GM19467 (cell line): ENCODE measurements around the gene ATP5F1E.

Experiments used
- ATAC-seq: cut with Tn5 transposase; IDR thresholded peaks from one replicate; pipeline ENCODE4 v1.9.1; 2021; ENCODE audit warnings: mild to moderate bottlenecking, moderate library complexity; ENCODE audit not compliant: unreplicated experiment

ATP5F1E gene

DNA sequence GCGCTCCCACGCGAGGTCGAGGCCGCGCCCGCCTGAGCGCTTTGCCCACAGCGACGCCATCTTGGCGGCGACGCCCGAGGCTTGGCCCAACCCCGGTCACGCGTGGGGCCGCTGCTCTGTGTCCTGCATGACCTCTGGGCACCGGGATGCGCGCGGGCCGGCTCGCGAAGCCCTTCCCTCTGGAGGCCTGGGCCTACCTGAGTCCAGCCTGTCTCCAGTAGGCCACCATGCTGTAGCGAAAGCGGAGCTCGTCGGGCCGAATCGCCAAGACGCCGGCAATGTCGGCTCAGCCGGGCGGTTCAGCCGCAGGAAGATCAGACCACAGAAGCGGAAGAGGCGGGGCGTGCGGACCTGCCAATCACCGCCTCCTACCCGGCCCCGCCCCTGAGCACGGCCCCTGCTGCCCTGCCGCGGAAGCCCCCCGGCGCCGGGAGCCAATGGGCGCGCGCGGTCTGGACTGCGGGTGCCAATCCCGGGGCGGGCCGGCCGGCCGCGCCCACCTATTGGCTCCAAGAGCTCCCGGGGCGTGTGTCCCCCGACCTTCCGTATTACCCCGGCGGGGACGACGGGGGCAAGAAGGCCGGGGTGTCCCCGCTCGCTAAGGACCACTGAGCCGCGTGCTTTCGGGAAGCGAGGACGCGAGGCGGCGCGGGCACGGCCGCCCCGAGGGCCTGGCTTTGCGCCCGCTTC lies at the start of gene ATP5F1E:
Gene ATP5F1E, minus strand, starts transcription at position 313 of the 690 bp plus-strand sequence. Its CDS starts 84 bp downstream, at position 229.
- ATAC-seq = peak; percentile 94

GRCh38 chr20:59081036-59081435 lies 48.9 kb upstream of the ATP5F1E start:
- ATAC-seq = no peak

GRCh38 chr20:59078231-59078630 lies 46.1 kb upstream of the ATP5F1E start:
- no peak for ATAC-seq

DNA sequence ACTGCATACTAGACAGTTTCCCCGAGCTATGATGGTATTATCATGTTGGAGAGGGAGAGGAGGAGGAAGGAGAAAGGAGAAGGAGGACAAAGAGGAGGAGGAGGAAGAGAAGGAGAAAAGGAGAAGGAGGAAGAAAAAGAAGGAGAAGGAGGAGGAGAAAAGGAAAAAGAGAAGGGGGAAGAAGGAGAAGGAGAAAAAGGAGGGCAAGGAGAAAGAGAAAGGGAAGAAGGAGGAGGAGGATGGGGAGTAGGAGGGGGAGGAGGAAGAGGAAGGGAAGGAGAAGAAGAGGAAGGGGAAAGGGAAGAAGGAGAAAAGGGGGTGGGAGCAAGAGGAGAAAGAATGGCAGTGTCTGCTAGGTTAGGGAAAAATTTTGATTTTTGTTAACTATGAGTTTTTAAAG lies 45.6 kb upstream of the ATP5F1E start:
- no peak for ATAC-seq

DNA sequence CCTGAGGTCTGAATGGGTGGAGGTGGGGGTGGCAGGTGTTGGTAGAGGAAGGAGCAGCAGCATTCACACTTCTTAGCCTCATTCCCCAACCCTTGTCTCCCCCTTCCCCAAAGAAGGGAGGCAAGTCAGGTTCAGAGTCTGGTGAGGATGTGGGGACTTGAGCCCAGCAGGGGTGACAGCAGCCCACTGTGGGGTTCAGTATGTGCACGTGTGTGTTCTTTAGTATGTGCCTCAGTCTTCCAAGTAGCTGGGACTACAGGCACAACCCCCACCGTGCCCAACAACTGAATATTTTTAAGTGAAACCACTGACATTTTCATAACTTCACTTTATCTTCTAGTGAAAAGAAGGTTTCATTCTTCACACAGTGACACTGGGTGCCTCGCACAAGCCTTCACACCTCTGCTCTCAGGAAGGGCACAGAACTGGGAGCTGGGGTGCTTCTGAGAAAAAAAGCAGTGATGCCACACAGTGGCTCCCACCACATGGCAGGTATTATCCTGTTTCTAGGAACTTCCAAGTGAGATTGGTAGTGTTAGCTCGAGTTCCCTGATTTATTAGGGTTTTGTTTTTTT lies 43.9 kb upstream of the ATP5F1E start:
- no peak for ATAC-seq

- ATAC-seq = no peak
Observed at GRCh38 chr20:59074456-59074855, 42.3 kb upstream of the ATP5F1E start.

GRCh38 chr20:59073582-59073981 lies 41.4 kb upstream of the ATP5F1E start:
- no peak for ATAC-seq

DNA sequence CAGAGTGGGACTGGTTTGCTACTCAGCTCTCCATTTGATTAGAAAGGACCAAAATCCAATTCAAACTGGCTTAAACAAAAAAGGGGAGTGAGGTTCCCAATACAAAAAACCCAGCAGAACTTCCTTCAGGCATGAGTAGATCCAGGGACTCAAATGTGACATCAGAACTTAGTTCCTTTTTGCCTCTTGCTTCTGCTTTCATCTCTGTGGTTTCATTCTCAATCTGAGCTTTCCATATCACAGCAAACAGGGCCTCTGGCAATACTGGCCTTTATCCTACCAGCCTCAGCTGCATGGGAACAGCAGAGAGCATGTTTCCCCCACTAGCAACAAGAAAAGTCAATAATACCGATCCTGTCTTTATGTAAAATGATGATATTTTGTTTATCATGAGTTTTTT lies 39.1 kb upstream of the ATP5F1E start:
- no peak for ATAC-seq

GRCh38 chr20:59069026-59069425 lies 36.9 kb upstream of the ATP5F1E start:
- no peak for ATAC-seq

DNA sequence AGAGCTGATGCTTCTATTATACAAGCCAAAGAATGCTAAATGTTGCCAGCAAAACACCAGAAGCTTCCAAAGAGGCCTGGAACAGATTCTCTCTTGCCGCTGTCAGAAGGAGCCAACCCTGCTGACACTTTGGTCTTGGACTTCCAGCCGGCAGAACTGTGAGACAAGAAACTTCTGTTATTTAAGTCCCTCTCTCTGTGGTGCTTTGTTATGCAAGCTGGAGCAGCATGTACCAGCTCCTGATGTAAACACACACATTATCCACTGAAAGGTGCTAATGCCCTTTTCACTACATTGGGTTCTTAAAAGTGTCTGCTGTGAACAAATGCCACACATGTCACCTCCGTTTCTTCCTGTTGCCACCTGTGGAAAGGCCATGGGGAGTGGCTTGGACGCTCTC lies 36.4 kb upstream of the ATP5F1E start:
- no peak for ATAC-seq

DNA sequence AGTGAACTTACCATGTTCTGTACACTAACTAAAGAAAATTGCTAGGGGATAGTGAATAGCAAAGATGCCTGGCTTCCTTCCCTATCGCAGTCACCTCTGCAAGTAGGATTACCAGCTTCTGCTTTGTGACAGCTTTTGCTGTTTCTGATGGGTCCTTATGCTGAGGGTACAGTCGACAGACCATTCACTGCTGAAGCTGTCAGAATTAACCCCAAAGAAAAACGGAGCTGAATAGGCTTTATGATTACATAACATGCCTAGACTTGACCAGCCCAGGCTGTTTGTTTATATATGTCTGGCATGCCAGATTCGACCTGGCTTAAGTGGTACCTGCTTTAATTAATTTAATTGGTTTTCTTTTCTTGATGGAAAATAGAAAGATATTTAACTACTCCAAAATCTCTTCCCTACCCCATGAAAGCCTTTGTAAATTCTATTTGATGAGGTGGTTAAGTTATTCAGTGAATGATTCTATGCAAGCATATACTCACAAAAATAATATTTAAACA lies 32.1 kb upstream of the ATP5F1E start:
- ATAC-seq = no peak

DNA sequence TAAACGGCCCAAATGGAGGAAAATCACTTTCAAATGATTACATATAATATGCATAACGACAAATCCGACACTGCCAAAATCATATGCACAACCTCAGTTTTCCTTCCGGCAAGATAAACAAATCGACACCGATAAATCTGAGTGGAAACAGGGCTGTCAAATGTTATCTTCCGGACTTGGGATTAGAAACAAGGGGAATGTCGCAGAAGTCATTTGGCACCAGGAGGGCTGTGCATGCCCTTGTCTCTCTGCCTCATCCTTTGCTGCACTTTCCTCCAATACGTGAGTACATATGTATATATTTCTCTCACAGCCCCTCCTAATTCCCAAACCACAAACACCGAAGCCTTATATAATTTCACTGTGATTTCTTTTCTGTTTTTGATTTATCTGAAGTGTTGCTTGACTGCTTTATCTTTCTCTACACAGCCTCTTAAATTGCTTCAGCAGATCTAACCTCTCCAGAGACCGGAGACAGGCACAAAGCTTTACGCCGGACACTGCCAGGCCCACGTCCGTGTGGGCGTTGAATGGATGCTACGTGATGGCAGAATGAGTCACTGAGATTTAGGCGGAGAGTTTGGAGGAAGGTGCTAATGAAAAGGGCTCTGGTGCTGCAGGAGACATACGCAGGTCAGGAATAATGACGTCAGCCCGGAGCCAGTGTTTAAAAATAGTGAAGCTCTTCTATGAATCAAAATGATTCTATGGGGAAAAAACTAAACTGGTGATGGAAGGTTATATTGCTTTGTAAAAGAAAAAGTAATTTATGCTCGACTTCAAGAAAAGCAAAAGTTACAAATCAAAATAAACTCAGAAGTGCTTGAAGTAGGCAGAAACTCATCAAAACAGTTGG lies 31.5 kb upstream of the ATP5F1E start:
- no peak for ATAC-seq

- ATAC-seq = no peak
Observed at GRCh38 chr20:59062081-59062480, 29.9 kb upstream of the ATP5F1E start.

GRCh38 chr20:59055302-59055701 lies 23.2 kb upstream of the ATP5F1E start:
- no peak for ATAC-seq

- no peak for ATAC-seq
Observed at GRCh38 chr20:59051666-59052185, 19.6 kb upstream of the ATP5F1E start.

- ATAC-seq = no peak
Observed at GRCh38 chr20:59050437-59050836, 18.3 kb upstream of the ATP5F1E start.

DNA sequence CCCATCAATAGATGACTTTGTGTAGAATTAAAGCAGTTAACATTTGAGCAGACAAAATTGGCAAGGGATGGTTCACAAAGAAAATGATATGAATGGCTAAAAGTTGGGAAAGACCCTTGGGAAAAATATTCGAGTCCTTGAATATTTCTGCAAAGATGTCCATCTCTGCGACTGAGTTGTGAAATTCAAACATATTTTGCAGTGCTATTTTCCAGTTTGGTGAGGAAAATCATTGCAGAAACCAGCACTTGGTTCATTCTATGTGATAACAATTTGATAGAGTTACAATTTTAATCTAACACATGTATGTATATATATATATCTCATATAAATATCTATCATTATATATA lies 16.5 kb upstream of the ATP5F1E start:
- ATAC-seq = no peak

- ATAC-seq = no peak
Observed at GRCh38 chr20:59047938-59048680, 16.0 kb upstream of the ATP5F1E start.

GRCh38 chr20:59046862-59047261 lies 14.7 kb upstream of the ATP5F1E start:
- no peak for ATAC-seq

DNA sequence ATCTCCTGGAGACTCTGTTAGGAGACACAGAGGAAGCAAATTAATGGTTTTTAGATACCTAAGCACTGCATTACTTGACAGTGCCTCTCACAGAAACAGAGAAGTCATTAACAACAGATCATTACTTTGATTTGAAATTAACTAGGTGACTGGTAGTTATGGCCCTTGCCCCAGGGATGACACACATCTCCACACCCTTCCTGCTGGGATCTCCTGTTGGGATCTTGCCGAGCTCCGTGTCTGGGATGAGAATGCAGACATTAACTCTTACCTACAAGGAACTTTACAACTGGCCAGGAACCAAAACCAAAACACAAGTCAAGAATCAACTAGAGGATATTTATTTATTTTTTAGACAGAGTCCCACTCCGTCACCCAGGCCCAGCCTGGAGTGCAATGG lies 12.7 kb upstream of the ATP5F1E start:
- no peak for ATAC-seq

DNA sequence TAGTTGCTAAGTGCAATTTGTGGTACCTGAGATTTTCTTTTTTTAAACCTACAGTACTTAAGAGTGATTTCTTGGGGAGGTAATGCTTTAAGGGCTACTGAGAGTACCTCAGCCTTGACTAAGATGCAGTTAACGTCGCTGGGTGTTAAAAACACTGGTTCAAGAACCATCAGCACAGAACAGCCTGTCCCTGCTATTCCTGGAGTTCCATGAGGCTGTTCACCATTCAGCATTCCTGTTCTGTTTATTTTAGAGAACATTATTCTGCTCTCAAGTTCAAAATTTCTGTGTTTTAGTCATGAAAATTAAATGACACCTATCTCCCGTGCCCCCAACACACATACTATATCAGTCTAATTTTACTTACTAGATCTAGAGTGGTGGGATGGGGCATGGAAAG lies 12.2 kb upstream of the ATP5F1E start:
- ATAC-seq = no peak
